Measurements from ENCODE around the gene LHFPL2. TPM values are rescaled to one million over a fixed set of nuclear protein-coding genes. Genes with fewer than 3 reads are reported as not detected.
"Not testable (repeated sequence)": the region's sequence is repeated elsewhere in the genome, so short reads cannot be mapped to it uniquely, and the experiment has no call there.

The LHFPL2 gene
- total RNA-seq, 1 donor from 2014 or later = not detected

GRCh38 chr5:78666975-78667374 is 18.4 kb upstream of the LHFPL2 start:
- intact Hi-C loops (cut with micrococcal nuclease) = not testable (repeated sequence)

GRCh38 chr5:78666041-78666444 is 17.5 kb upstream of the LHFPL2 start:
- intact Hi-C loops (cut with micrococcal nuclease) = no loop called here

GRCh38 chr5:78665534-78665933 is 17.0 kb upstream of the LHFPL2 start:
- intact Hi-C loops (cut with micrococcal nuclease) = no loop called here

- intact Hi-C loops (cut with micrococcal nuclease) = no loop called here
Observed at GRCh38 chr5:78662323-78662722, 13.8 kb upstream of the LHFPL2 start.

- intact Hi-C loops (cut with micrococcal nuclease) = no loop called here
Observed at GRCh38 chr5:78661691-78662090, 13.1 kb upstream of the LHFPL2 start.

GRCh38 chr5:78661044-78661443 is 12.5 kb upstream of the LHFPL2 start:
- intact Hi-C loops (cut with micrococcal nuclease) = no loop called here

GRCh38 chr5:78660401-78660800 is 11.8 kb upstream of the LHFPL2 start:
- intact Hi-C loops (cut with micrococcal nuclease) = no loop called here

GRCh38 chr5:78659714-78660113 is 11.1 kb upstream of the LHFPL2 start:
- intact Hi-C loops (cut with micrococcal nuclease) = no loop called here

GRCh38 chr5:78659114-78659513 is 10.5 kb upstream of the LHFPL2 start:
- intact Hi-C loops (cut with micrococcal nuclease) = no loop called here

GRCh38 chr5:78657201-78657600 is 8.6 kb upstream of the LHFPL2 start:
- intact Hi-C loops (cut with micrococcal nuclease) = no loop called here

GRCh38 chr5:78655746-78656290 is 7.2 kb upstream of the LHFPL2 start:
- intact Hi-C loops (cut with micrococcal nuclease) = no loop called here

GRCh38 chr5:78654386-78654785 is 5.8 kb upstream of the LHFPL2 start:
- intact Hi-C loops (cut with micrococcal nuclease) = no loop called here

GRCh38 chr5:78653681-78654366 is 5.3 kb upstream of the LHFPL2 start:
- intact Hi-C loops (cut with micrococcal nuclease) = no loop called here

GRCh38 chr5:78653031-78653430 is 4.5 kb upstream of the LHFPL2 start:
- intact Hi-C loops (cut with micrococcal nuclease) = no loop called here

- intact Hi-C loops (cut with micrococcal nuclease) = no loop called here
Observed at GRCh38 chr5:78651468-78651867, 2.9 kb upstream of the LHFPL2 start.

- intact Hi-C loops (cut with micrococcal nuclease) = no loop called here
Observed at GRCh38 chr5:78650531-78650930, 2.0 kb upstream of the LHFPL2 start.

GRCh38 chr5:78649861-78650496 is 1.4 kb upstream of the LHFPL2 start:
- intact Hi-C loops (cut with micrococcal nuclease) = no loop called here

- intact Hi-C loops (cut with micrococcal nuclease) = no loop called here
Observed at GRCh38 chr5:78649211-78649695, 681 bp upstream of the LHFPL2 start.

- intact Hi-C loops (cut with micrococcal nuclease) = no loop called here
Observed at GRCh38 chr5:78647838-78648358, 674 bp downstream of the LHFPL2 start.

- intact Hi-C loops (cut with micrococcal nuclease) = no loop called here
Observed at GRCh38 chr5:78647351-78647818, 1.2 kb downstream of the LHFPL2 start.

- intact Hi-C loops (cut with micrococcal nuclease) = no loop called here
Observed at GRCh38 chr5:78644741-78645300, 3.8 kb downstream of the LHFPL2 start.

- intact Hi-C loops (cut with micrococcal nuclease) = no loop called here
Observed at GRCh38 chr5:78644129-78644528, 4.4 kb downstream of the LHFPL2 start.
